ENCODE data around the gene PTPRM.
"Not testable (repeated sequence)": the region's sequence is repeated elsewhere in the genome, so short reads cannot be mapped to it uniquely, and the experiment has no call there.

PTPRM gene

DNA sequence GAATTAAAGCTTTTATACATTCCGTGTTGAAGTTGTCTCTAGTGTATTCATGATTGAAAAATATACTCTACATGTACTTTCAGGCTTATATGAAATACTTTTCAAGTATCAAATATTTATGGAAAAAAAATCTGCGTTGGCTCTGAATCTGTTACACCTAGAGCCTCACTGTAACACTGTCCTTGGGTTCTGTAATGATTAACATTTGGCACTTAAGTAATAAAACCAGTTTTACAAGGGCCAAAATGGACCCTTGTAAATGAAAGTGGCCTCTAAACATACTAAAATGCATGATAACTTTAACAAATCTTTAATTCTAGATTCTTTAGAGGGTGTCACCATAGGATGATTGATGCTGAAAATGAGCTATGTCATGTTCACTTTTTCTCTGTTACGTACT lies 162.8 kb downstream of the PTPRM start:
- FAIRE-seq, result peak; percentile 90

DNA sequence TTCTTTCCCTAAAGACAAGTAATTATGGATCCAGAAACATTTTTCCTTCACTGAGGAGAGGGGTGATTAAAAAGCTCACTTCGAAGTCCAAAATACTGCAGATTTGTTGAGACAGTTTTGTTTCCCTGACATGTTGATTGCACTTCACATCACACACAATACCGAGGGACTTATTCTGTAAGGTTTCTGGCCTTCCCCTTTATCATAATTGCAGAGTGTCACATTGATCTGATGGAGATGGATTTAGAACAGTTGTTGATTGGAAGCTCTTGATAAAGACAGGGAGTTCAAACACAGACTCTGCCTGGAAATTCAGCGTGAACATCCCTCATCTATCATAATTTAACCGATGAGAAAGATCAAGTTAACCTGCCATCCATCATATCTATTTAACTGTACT lies 163.6 kb downstream of the PTPRM start:
- no peak for FAIRE-seq

GRCh38 chr18:7733642-7734041 lies 166.5 kb downstream of the PTPRM start:
- no peak for FAIRE-seq

GRCh38 chr18:7735196-7735595 lies 168.1 kb downstream of the PTPRM start:
- no peak for FAIRE-seq

DNA sequence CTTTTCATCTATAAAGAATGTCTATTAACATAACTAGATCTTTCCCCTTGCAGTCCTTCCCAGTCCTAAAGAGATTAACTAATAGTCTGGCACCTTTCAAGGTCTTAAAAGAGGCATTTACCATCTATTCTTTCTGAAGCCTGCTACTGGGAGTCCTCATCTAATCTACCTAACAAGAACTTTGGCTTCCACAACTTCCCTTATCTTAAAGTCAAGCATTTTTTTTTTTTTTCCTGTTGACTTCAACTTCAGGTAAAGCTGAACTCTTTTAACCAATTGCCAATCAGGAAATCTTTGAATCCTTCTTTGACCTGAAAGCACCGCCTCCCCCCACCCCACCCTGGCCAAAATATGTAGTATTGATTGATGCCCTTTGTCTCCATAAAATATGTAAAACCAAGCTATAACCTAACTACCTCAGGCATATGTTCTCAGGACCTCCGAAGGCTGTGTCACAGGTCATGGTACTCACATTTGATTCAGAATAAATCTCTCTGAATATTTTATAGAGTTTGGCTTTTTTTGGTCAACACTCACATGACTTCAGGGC lies 168.6 kb downstream of the PTPRM start:
- no peak for FAIRE-seq

GRCh38 chr18:7736526-7736925 lies 169.4 kb downstream of the PTPRM start:
- FAIRE-seq, result not testable (repeated sequence)

GRCh38 chr18:7737550-7737949 lies 170.4 kb downstream of the PTPRM start:
- FAIRE-seq, result no peak

DNA sequence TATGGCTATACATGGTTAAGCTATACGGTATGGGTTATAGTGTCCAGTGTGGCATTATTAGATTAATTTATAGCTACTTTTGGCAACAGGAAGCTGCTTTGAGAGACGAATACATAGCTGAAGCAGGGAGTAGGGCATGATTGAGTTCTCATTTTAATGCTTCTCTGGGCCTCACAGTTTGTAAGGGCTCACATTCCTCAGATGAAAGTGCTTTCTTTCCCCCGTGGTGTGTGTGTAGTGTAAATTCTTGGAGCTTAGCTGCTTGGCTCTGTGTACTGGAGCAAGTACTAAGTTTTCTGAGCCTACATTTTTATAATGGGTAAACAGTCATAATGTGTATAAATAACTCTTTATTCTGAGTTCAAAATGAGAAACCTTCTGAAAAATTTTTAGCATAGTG lies 173.7 kb downstream of the PTPRM start:
- FAIRE-seq, result no peak

DNA sequence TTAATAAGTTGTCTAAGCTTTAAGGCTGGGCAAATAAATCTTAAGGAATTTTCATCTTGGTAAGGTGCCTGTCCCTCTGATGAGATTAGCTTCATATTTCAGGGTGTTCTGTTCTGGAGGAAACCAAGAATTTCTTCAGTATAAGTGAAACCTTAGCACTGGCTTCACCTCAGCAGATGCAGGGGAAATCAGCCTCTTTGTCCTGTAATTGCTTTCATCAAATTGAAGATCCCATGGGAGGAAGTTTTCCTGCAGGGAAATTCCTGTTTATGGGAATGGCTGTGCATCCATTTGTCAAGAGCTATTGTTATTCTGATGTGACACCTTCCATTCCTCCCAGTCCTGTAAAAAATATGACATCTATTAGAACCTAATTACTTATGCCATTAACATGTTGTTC lies 174.5 kb downstream of the PTPRM start:
- no peak for FAIRE-seq

DNA sequence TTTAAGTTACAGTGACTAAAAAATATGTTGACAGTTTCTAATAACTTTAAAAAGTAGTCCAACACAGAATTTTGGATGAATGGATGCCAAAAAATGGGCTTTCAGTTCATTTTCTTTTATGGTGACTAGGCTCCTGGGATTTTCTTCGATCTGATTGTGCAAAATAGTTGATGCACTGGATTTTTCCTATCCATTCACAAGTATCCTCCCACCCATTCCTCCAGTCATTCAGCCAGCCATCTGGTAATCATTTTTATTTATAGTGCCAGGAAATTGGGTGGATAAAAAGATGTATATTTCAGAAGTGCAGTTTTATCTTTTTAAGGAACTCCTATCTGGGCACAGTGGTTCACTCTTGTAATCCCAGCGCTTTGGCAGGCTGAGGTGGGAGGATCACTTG lies 175.1 kb downstream of the PTPRM start:
- no peak for FAIRE-seq

- no peak for FAIRE-seq
These were observed 176.1 kb downstream of the PTPRM start for GRCh38 chr18:7743256-7743655.

DNA sequence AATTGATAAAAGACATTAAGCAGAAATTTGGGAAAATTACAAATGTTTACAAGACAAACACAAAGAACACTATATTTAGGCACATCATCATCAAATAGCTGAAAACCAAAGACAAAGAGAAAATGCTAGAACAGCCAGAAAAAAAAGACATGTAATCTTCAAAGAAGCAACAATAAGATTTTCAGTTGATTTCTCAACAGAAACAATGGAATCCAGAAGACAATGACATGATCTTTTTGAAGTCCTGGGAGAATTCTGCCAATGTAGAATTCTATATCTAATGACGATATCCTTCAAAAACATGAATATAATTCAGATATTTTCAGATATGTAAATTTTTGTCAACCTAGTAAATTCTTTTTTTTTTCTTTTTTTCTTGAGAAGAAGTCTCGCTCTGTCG lies 179.0 kb downstream of the PTPRM start:
- FAIRE-seq, result peak; percentile 21

DNA sequence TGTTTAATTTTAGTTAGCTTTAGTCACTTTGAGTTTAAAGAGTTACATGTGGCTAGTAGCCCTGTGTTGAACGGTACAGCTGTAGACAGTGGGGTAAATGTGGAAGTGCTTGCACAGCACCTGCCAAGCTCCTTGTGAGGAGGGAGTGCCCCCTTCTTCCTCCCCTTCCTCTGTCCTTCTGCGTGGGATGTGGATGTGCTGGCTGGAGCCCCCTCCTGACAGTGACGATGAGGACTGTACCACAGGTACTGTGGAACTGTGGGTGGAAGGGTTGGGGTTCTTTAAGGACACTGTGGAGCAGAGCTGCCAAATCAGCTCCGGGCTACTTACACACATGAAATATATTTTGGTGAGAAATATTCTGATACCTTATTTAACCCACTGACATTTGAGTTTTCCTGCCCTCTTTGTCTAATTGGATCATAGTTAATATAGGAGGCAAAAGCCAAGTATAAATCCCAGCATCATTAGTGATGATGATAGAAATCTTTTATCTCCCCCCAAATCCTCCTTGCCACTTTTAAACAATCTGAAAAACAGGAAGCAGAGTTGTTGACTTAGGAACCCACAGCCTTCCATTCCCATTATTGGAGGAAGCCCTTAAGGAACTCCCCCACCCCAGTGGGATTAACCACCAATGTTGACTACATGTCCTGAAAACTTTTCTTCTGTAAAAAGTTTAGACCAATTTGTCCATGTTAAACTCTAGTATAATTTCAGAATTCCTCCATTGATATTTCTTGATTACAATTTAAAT lies 181.3 kb downstream of the PTPRM start:
- FAIRE-seq, result no peak

GRCh38 chr18:7749008-7749405 lies 181.9 kb downstream of the PTPRM start:
- FAIRE-seq, result no peak

- no peak for FAIRE-seq
These were observed 182.4 kb downstream of the PTPRM start for GRCh38 chr18:7749510-7749981.

DNA sequence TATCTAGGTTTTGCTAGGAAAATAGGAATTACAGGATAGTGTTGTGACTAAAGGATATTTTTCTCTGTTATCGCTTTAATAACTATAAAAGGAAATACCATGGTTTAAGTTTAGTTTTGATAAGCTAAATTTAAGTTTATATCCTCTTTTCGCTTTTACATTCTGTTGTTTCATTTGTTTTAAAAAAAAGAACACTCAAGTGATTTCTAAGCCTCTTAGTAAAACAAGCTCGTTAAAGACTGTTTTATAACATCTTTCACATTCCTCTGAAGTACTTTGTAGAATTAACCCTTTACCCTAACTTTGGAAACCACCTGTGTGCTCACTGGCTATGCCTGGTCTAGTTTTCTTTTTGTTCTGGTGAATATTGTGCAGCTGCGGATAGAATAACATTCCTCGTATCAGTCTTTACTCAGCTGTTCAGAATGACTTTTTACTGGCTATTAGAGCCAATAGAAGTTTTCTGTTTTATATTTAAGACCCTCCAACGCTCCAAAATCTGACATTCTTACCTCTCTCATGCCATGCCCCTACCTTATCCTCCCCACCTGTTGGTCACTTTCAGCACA lies 183.1 kb downstream of the PTPRM start:
- FAIRE-seq, result no peak

- no peak for FAIRE-seq
These were observed 183.8 kb downstream of the PTPRM start for GRCh38 chr18:7750966-7751365.

DNA sequence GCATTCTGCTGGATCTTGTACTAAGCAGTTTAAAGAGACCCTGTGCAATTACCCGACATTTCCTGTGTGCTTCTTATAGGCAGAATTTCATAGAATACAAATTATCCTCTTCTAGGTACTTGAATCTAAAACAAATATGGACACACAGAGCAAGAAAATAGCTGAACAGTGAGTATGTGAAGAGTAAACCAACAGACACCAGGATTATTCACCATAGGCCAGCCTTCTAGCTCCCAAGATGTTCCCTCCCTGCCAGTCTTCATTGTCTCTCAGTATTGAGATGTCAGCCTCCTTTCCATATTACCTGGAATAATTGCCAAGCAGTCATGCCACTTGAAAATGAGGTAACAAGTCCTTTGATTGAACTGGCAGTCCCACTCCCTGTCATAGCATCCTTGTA lies 187.1 kb downstream of the PTPRM start:
- no peak for FAIRE-seq

GRCh38 chr18:7754725-7755181 lies 187.6 kb downstream of the PTPRM start:
- no peak for FAIRE-seq

DNA sequence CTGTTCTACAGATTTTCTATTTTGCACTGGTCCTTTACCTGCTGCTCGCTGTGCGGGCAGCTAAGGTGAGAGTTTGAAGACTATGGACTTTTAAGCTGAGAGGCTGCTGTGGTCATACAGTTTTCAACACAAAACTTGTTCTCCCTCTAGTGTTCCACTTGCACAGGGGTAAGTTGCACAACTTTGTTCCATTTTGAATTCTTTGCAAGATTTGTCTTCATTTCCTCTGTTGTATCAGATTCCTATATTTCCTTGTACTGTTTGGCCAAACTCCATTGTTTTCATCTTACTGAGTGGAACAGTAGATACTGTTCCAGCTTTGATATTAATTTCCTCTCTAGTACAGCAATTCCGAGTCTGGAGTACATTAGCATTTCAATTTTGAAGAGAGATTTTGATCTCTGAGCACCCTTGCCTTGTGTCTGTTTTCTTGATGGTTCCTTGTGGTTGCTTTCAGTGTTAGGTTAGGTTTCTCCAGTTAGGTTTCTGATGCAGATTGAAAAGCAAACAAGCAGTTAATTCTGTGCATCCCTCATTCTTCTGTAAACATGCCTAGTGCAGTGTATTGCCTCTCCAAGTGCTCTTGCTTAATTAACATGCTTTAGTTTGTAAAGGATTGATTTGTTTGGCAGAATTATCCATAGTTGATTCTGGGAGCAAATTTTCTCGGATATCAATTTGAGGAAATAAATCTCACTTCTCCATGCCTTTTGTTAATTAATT lies 188.8 kb downstream of the PTPRM start:
- no peak for FAIRE-seq

DNA sequence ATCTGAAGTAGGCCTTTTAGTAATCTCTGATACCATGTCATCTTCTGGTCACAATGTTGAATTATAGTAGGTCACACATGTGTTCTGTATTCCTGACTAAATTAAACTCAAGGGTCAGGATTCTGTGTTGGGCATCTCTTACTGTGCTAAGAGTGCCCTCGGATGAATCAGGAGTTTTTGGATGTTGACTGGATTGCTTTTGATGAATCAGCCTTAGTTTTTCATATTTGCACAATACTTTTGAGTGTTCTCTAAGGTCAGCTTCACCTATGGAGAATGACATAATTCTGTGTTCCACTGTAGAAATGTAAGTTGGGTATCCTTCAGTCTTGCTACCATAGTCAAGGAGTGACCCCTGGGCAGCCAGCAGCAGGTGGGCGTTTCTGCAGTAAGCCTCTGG lies 190.1 kb downstream of the PTPRM start:
- no peak for FAIRE-seq

GRCh38 chr18:7758764-7759163 lies 191.6 kb downstream of the PTPRM start:
- FAIRE-seq, result no peak
